Measurements from ENCODE around the gene SEMA7A.
A peak's percentile ranks its signal among the peaks of the same experiment; 100 is the strongest.
"Not testable (repeated sequence)": the region's sequence is repeated elsewhere in the genome, so short reads cannot be mapped to it uniquely, and the experiment has no call there.

Gene SEMA7A

GRCh38 chr15:74433592-74434262 lies at the start of gene SEMA7A:
TSS of gene SEMA7A (minus strand) at chr15:74433958. CDS start at chr15:74433918, 40 bp downstream.
- peak; percentile 21 for DNase-seq

GRCh38 chr15:74482661-74483060 lies 48.9 kb upstream of the SEMA7A start:
- DNase-seq = no peak

GRCh38 chr15:74480364-74480763 lies 46.6 kb upstream of the SEMA7A start:
- DNase-seq = not testable (repeated sequence)

- not testable (repeated sequence) for DNase-seq
These were observed 37.9 kb upstream of the SEMA7A start for GRCh38 chr15:74471621-74472020.

- DNase-seq = no peak
These were observed 37.1 kb upstream of the SEMA7A start for GRCh38 chr15:74470631-74471395.

GRCh38 chr15:74468341-74469032 lies 34.7 kb upstream of the SEMA7A start:
- no peak for DNase-seq

GRCh38 chr15:74466570-74466969 lies 32.8 kb upstream of the SEMA7A start:
- no peak for DNase-seq

GRCh38 chr15:74464897-74465296 lies 31.1 kb upstream of the SEMA7A start:
- no peak for DNase-seq

- DNase-seq = no peak
These were observed 30.5 kb upstream of the SEMA7A start for GRCh38 chr15:74464216-74464615.

- DNase-seq = no peak
These were observed 29.9 kb upstream of the SEMA7A start for GRCh38 chr15:74463634-74464033.

GRCh38 chr15:74461847-74462511 lies 28.2 kb upstream of the SEMA7A start:
- DNase-seq = no peak

- DNase-seq = peak; percentile 93
These were observed 27.4 kb upstream of the SEMA7A start, which contains the start of gene UBL7 for GRCh38 chr15:74460871-74461846. TSS of gene UBL7 (minus strand) at chr15:74461160. CDS start at chr15:74458867, 2,293 bp downstream.

GRCh38 chr15:74460298-74460697 lies 26.5 kb upstream of the SEMA7A start:
- DNase-seq = no peak

GRCh38 chr15:74459798-74460197 lies 26.0 kb upstream of the SEMA7A start:
- not testable (repeated sequence) for DNase-seq

- DNase-seq = no peak
These were observed 24.7 kb upstream of the SEMA7A start for GRCh38 chr15:74458473-74458872.

- DNase-seq = not testable (repeated sequence)
These were observed 23.3 kb upstream of the SEMA7A start for GRCh38 chr15:74457036-74457435.

- DNase-seq = no peak
These were observed 21.2 kb upstream of the SEMA7A start for GRCh38 chr15:74454764-74455500.

GRCh38 chr15:74453925-74454763 lies 20.4 kb upstream of the SEMA7A start:
- DNase-seq = no peak

GRCh38 chr15:74451861-74452835 lies 18.4 kb upstream of the SEMA7A start:
- DNase-seq = no peak

All from SHP77 treated with DMSO at 0.1 percent for 48 hours (cell line).